ENCODE data around the gene CROT.

DNA sequence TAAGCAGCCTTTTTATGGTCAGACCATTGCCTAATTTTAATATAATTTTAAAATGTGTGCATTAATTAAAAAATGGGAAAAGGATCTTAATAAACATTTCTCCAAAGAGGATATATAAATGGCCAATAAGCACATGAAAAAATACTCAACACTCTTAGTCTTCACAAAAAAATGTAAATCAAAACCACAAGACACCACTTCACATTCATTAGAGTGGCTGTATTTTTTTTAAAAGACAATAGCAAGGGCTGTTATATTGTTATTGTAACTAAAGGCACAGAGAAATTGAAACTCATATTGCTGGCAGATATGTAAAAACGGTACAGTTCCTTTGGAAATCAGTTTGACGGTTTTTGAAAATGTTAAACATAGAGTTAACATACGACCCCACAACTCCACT, 3.2 kb upstream of the CROT start:
- TF ChIP-seq, protein P1, sequence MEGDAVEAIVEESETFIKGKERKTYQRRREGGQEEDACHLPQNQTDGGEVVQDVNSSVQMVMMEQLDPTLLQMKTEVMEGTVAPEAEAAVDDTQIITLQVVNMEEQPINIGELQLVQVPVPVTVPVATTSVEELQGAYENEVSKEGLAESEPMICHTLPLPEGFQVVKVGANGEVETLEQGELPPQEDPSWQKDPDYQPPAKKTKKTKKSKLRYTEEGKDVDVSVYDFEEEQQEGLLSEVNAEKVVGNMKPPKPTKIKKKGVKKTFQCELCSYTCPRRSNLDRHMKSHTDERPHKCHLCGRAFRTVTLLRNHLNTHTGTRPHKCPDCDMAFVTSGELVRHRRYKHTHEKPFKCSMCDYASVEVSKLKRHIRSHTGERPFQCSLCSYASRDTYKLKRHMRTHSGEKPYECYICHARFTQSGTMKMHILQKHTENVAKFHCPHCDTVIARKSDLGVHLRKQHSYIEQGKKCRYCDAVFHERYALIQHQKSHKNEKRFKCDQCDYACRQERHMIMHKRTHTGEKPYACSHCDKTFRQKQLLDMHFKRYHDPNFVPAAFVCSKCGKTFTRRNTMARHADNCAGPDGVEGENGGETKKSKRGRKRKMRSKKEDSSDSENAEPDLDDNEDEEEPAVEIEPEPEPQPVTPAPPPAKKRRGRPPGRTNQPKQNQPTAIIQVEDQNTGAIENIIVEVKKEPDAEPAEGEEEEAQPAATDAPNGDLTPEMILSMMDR (conservative IDR thresholded peaks at IDR 0.05; ENCODE audit: low read depth, low read length) = no peak
- TF ChIP-seq EZH2 (IDR thresholded peaks at IDR 0.05; ENCODE audit: borderline replicate concordance, low read depth, low read length, poor library complexity, severe bottlenecking) = no peak
